Measurements from ENCODE around the gene CDC37L1. TPM values are rescaled to one million over a fixed set of nuclear protein-coding genes. Genes with fewer than 3 reads are reported as not detected.
"Not testable (repeated sequence)": the region's sequence is repeated elsewhere in the genome, so short reads cannot be mapped to it uniquely, and the experiment has no call there.

Gene CDC37L1
- total RNA-seq, 4 donors from 2014 or later: 12.0 to 28.7 (median 20.0) TPM

DNA sequence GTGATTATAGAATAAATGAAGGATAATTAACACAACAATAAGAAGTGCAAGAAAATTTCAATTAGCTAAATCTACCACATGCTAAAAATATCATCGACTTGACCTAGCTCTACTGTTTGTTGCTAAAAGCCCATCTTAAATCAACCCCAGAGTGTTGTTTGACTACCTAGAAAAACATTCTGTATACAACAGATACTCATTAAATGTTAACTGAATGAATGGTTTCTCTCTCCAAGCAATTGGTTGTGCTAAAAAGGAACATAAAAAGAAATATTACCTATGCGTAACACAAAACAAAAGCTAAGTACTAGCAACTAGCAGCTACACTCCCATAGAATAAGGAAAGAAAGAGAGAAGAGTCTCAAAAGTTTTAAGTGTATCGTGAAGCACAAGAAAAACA is 22.7 kb upstream of the CDC37L1 start:
- H3K9me3 ChIP-seq: no peaks in the 10 kb centered on the region
- 78 to 80% methylated on average over 2 to 3 of the region's 3 CpGs for WGBS, 2 donors (ENCODE audit: low coverage in 1 of 2)
- DNase-seq: no peak
- in situ Hi-C loops (cut with MboI; ENCODE audit: low pct_ligation_motif_present in 1 of 4, low pct_unique_long_range_greater_than_20kb in 1 of 4, low sequenced_read_pairs in 3 of 4): loop anchor here in 1 of 4 donors (25.0 kb wide), 1 partner anchor 331 kb away; the partner anchor contains the start of gene JAK2
- TF ChIP-seq, protein P1, sequence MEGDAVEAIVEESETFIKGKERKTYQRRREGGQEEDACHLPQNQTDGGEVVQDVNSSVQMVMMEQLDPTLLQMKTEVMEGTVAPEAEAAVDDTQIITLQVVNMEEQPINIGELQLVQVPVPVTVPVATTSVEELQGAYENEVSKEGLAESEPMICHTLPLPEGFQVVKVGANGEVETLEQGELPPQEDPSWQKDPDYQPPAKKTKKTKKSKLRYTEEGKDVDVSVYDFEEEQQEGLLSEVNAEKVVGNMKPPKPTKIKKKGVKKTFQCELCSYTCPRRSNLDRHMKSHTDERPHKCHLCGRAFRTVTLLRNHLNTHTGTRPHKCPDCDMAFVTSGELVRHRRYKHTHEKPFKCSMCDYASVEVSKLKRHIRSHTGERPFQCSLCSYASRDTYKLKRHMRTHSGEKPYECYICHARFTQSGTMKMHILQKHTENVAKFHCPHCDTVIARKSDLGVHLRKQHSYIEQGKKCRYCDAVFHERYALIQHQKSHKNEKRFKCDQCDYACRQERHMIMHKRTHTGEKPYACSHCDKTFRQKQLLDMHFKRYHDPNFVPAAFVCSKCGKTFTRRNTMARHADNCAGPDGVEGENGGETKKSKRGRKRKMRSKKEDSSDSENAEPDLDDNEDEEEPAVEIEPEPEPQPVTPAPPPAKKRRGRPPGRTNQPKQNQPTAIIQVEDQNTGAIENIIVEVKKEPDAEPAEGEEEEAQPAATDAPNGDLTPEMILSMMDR (IDR thresholded peaks at IDR 0.05): no peak
- TF ChIP-seq POLR2AphosphoS5 (IDR thresholded peaks at IDR 0.05): no peak
- TF ChIP-seq POLR2A (IDR thresholded peaks at IDR 0.05): no peak
- no peak for TF ChIP-seq EP300 (IDR thresholded peaks at IDR 0.05; ENCODE audit: low read depth)
- H3K27ac ChIP-seq: no peak overlapping the region
- no peak overlapping the region for H3K4me3 ChIP-seq
- peaks cover 0 to 9% (median 4%) of the 10 kb centered on the region in 4 donors for H3K4me1 ChIP-seq
- no peaks in the 10 kb centered on the region for H3K36me3 ChIP-seq
- intact Hi-C loops (cut with DNase I; ENCODE audit: low total_unique reads): no loop called here
- no peaks in the 10 kb centered on the region for H3K27me3 ChIP-seq

DNA sequence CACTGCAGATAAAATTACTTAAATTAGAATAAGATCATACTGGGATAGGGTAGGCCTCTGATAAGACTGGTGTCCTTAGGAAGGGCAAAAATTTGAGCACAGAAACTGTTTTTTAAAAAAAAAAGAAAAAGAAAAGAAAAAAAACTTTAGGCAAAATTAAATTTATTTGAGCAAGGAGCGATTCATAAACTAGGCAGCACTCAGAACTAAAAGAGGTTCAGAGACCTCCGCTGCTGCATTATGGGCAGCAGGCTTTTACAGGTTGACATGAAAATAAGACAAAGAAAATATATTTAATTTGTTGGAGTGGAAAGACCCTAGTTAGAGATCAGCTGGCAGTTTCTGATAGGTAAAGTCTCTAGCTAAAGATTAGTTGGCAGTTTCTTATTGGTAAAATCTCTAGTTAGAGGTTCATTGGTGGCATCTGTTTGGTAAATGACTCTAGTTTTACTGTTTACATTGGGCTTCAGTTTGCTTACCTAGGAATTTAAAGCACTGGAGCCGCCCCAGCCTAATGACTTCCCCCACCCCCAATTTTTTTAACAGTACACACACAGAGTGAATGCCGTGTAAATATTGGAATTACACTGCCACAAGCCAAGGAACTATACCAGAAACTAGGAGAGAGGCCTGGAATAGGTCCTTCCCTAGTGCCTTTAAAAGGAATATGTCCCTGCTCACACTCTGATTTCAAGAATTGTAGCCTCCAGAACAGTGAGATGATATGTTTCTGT is 21.8 kb upstream of the CDC37L1 start:
- peak overlapping the region in 1 of 4 donors; percentile 1 for H3K27ac ChIP-seq
- H3K9me3 ChIP-seq: no peaks in the 10 kb centered on the region
- intact Hi-C loops (cut with DNase I; ENCODE audit: low total_unique reads) (no loop called here), in situ Hi-C loops (cut with MboI; ENCODE audit: low pct_ligation_motif_present in 1 of 4, low pct_unique_long_range_greater_than_20kb in 1 of 4, low sequenced_read_pairs in 3 of 4) (loop anchor here in 1 of 4 donors (25.0 kb wide), 1 partner anchor 330 kb away; the partner anchor contains the start of gene JAK2)
- no peak for DNase-seq
- H3K36me3 ChIP-seq: no peaks in the 10 kb centered on the region
- no peak overlapping the region for H3K4me3 ChIP-seq
- peaks cover 0 to 12% (median 5%) of the 10 kb centered on the region in 4 donors for H3K4me1 ChIP-seq
- TF ChIP-seq, protein P1 (IDR thresholded peaks at IDR 0.05): no peak
- no peak for TF ChIP-seq POLR2AphosphoS5 (IDR thresholded peaks at IDR 0.05)
- no peak for TF ChIP-seq POLR2A (IDR thresholded peaks at IDR 0.05)
- TF ChIP-seq EP300 (IDR thresholded peaks at IDR 0.05; ENCODE audit: low read depth): no peak
- H3K27me3 ChIP-seq: no peaks in the 10 kb centered on the region
- 65 to 76% methylated on average over 4 of the region's 4 CpGs for WGBS, 2 donors (ENCODE audit: low coverage in 1 of 2)

DNA sequence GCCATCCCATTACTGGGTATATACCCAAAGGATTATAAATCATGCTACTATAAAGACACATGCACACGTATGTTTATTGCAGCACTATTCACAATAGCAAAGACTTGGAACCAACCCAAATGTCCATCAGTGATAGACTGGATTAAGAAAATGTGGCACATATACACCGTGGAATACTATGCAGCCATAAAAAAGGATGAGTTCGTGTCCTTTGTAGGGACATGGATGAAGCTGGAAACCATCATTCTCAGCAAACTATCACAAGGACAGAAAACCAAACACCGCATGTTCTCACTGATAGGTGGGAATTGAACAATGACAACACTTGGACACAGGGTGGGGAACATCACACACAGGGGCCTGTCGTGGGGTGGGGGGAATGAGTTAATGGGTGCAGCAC is 18.7 kb upstream of the CDC37L1 start:
- DNase-seq; H3K27ac ChIP-seq; H3K27me3 ChIP-seq; H3K9me3 ChIP-seq; H3K4me3 ChIP-seq; H3K36me3 ChIP-seq; intact Hi-C loops (cut with DNase I; ENCODE audit: low total_unique reads): not testable (repeated sequence)
- in situ Hi-C loops (cut with MboI; ENCODE audit: low pct_ligation_motif_present in 1 of 4, low pct_unique_long_range_greater_than_20kb in 1 of 4, low sequenced_read_pairs in 3 of 4): loop anchor here in 1 of 4 donors (25.0 kb wide), 1 partner anchor 327 kb away; the partner anchor contains the start of gene JAK2
- 89% methylated on average over 5 of the region's 5 CpGs; no CpG with 5 or more reads in 1 of the 2 donors for WGBS, 2 donors (ENCODE audit: low coverage in 1 of 2)
- peaks cover 3 to 43% (median 26%) of the 10 kb centered on the region in 4 donors for H3K4me1 ChIP-seq

DNA sequence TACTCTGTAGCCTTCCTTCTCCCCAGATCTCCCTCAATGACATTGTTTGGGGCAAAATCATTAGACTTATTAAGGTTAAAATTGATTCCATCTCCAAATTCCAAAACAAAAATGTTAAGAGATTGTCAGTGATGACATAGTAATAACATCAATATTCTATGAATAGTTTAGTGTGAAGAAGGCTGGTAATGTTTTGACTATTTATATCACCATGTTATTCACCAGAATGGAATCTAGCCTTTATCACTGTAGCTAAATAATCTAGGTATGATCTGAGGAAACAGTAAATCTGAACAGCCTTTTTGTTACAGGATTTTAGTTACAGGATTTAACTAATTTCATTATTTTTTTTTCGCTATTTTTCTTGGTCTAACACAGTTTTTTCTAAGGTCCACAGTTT is 18.2 kb upstream of the CDC37L1 start:
- WGBS, 2 donors (ENCODE audit: low coverage in 1 of 2): 97% methylated on average over 1 of the region's 1 CpG; no CpG with 5 or more reads in 1 of the 2 donors
- Histone ChIP-seq H3K9me3 (no peaks in the 10 kb centered on the region), H3K4me3 (no peak overlapping the region), H3K36me3 (no peaks in the 10 kb centered on the region), H3K27me3 (no peaks in the 10 kb centered on the region), H3K27ac (no peak overlapping the region), H3K4me1 (peaks cover 3 to 48% (median 27%) of the 10 kb centered on the region in 4 donors)
- in situ Hi-C loops (cut with MboI; ENCODE audit: low pct_ligation_motif_present in 1 of 4, low pct_unique_long_range_greater_than_20kb in 1 of 4, low sequenced_read_pairs in 3 of 4): loop anchor here in 1 of 4 donors (25.0 kb wide), 1 partner anchor 326 kb away; the partner anchor contains the start of gene JAK2
- DNase-seq: no peak
- intact Hi-C loops (cut with DNase I; ENCODE audit: low total_unique reads): no loop called here
- no peak for TF ChIP-seq EP300 (IDR thresholded peaks at IDR 0.05; ENCODE audit: low read depth)
- TF ChIP-seq, protein P1 (IDR thresholded peaks at IDR 0.05): no peak
- TF ChIP-seq POLR2A (IDR thresholded peaks at IDR 0.05): no peak
- no peak for TF ChIP-seq POLR2AphosphoS5 (IDR thresholded peaks at IDR 0.05)

Measured in transverse colon (tissue), 4 donors.